Body of pancreas (tissue), 4 donors: Measurements from ENCODE around the gene PRSS23.

Experiments used
- POLR2A ChIP-seq, 3 donors: fragments of 450-650 bp; IDR thresholded peaks; one replicate each; pipeline ENCODE4 v1.6.1; 2016; ENCODE audit warnings: antibody characterized with exemption in 3 of 3, mild to moderate bottlenecking in 2 of 3
- TF ChIP-seq, protein P1 (sequence below), 7 experiments: fragments of 450-650 bp in 4 of 7; fragments of 200-600 bp in 3 of 7; sonication (generic) in 3 of 7; IDR thresholded peaks; one replicate each; pipeline ENCODE4 v1.5.1; 2016 to 2019; ENCODE audit warnings: antibody characterized with exemption in 7 of 7

DNA sequence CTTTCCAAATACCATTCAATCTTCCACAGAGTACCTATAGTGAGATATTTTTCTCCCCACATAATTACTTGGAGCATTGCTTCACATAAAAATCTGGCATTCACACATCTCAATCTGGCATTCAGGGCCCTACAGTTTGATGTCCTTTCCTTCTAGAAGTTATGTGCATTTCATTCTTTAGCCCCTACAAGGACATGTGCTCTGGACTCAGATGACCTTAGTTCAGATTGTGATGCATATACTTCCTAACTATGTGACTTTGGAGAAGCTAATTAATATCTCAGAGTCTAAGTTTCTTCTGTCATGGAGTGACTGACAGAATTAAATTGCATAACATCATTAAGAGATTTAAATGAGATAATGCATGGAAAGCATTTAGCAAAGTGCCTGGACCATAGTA lies 25.9 kb upstream of the PRSS23 start:
- TF ChIP-seq, protein P1, sequence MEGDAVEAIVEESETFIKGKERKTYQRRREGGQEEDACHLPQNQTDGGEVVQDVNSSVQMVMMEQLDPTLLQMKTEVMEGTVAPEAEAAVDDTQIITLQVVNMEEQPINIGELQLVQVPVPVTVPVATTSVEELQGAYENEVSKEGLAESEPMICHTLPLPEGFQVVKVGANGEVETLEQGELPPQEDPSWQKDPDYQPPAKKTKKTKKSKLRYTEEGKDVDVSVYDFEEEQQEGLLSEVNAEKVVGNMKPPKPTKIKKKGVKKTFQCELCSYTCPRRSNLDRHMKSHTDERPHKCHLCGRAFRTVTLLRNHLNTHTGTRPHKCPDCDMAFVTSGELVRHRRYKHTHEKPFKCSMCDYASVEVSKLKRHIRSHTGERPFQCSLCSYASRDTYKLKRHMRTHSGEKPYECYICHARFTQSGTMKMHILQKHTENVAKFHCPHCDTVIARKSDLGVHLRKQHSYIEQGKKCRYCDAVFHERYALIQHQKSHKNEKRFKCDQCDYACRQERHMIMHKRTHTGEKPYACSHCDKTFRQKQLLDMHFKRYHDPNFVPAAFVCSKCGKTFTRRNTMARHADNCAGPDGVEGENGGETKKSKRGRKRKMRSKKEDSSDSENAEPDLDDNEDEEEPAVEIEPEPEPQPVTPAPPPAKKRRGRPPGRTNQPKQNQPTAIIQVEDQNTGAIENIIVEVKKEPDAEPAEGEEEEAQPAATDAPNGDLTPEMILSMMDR (IDR thresholded peaks at IDR 0.05) = no peak
- TF ChIP-seq POLR2A (IDR thresholded peaks at IDR 0.05) = no peak
